Neural cell (in vitro differentiated cells): ENCODE results near the gene GJD2. TPM values are rescaled to one million over a fixed set of nuclear protein-coding genes. Genes with fewer than 3 reads are reported as not detected.

ENCODE experiments used
- H2AFZ ChIP-seq: fragments of 200-600, 300-800 bp; sonication (generic), shearing (Covaris generic); 2 replicates; pipeline ENCODE4 v1.6.0; 2014; ENCODE audit warnings: low read depth, mild to moderate bottlenecking, antibody characterized with exemption, low read length, moderate library complexity
- H3F3A ChIP-seq: fragments of 200-600 bp; shearing (Covaris generic); 2 replicates; pipeline ENCODE4 v1.6.1; 2016; ENCODE audit warnings: mild to moderate bottlenecking, moderate library complexity, mixed read lengths, antibody characterized with exemption, low read length; ENCODE audit not compliant: insufficient read depth, poor library complexity, severe bottlenecking
- H3K27ac ChIP-seq: fragments of 200-600, 300-800 bp; sonication (generic), shearing (Covaris generic); 2 replicates; pipeline ENCODE4 v1.5.1; 2014; ENCODE audit warnings: mild to moderate bottlenecking, low read length, moderate library complexity
- H3K27me3 ChIP-seq: fragments of 300-800, 200-600 bp; sonication (generic), shearing (Covaris generic); 2 replicates; pipeline ENCODE4 v1.6.0; 2014; ENCODE audit warnings: mild to moderate bottlenecking, low read depth, low read length, moderate library complexity; ENCODE audit not compliant: insufficient read depth
- H3K36me3 ChIP-seq: fragments of 300-800, 200-600 bp; sonication (generic), shearing (Covaris generic); 2 replicates; pipeline ENCODE4 v1.5.1; 2014; ENCODE audit warnings: mild to moderate bottlenecking, antibody characterized with exemption, low read length, moderate library complexity; ENCODE audit not compliant: insufficient read depth
- H3K4me2 ChIP-seq: fragments of 300-800, 200-600 bp; sonication (generic), shearing (Covaris generic); 2 replicates; pipeline ENCODE4 v1.6.0; 2014; ENCODE audit warnings: mild to moderate bottlenecking, low read length
- H3K4me3 ChIP-seq: fragments of 300-800, 200-600 bp; sonication (generic), shearing (Covaris generic); 2 replicates; pipeline ENCODE4 v1.5.1; 2014; ENCODE audit warnings: mild to moderate bottlenecking, low read length, moderate library complexity
- H3K79me2 ChIP-seq: fragments of 200-600 bp; shearing (Covaris generic); replicated peaks from 2 replicates; pipeline ENCODE4 v1.6.0; 2014; ENCODE audit warnings: mild to moderate bottlenecking, low read length, moderate library complexity; ENCODE audit not compliant: insufficient read depth
- H3K9ac ChIP-seq: fragments of 300-800, 200-600 bp; sonication (generic), shearing (Covaris generic); 2 replicates; pipeline ENCODE4 v1.6.1; 2016; ENCODE audit warnings: mild to moderate bottlenecking, low read length, mixed read lengths
- H3K9me2 ChIP-seq: fragments of 200-600 bp; shearing (Covaris generic); 2 replicates; pipeline ENCODE4 v1.6.1; 2016; ENCODE audit warnings: mild to moderate bottlenecking, low read length, mixed read lengths; ENCODE audit not compliant: insufficient read depth
- H3K9me3 ChIP-seq: fragments of 200-600, 300-800 bp; sonication (generic), shearing (Covaris generic); 2 replicates; pipeline ENCODE4 v1.6.1; 2016; ENCODE audit warnings: mild to moderate bottlenecking, mixed run types, low read length, moderate library complexity, mixed read lengths
- H4K20me1 ChIP-seq: fragments of 200-600 bp; shearing (Covaris generic); 2 replicates; pipeline ENCODE4 v1.6.1; 2016; ENCODE audit warnings: mild to moderate bottlenecking, mixed run types; ENCODE audit not compliant: insufficient read depth
- CTCF ChIP-seq: fragments of 450-650 bp; IDR thresholded peaks from 2 replicates; pipeline ENCODE4 v1.5.1; 2014; ENCODE audit warnings: antibody characterized with exemption, mild to moderate bottlenecking, moderate library complexity; ENCODE audit not compliant: poor library complexity, severe bottlenecking
- EP300 ChIP-seq: fragments of 450-650 bp; conservative IDR thresholded peaks from 2 replicates; pipeline ENCODE4 v1.6.1; 2014; ENCODE audit warnings: antibody characterized with exemption, mild to moderate bottlenecking, moderate library complexity; ENCODE audit not compliant: poor library complexity, severe bottlenecking
- EZH2 ChIP-seq: fragments of 200-600, 300-800 bp; shearing (Covaris generic), sonication (generic); IDR thresholded peaks from 2 replicates; pipeline ENCODE4 v1.6.1; 2014; ENCODE audit warnings: antibody characterized with exemption, low read length, borderline replicate concordance, mild to moderate bottlenecking; ENCODE audit not compliant: insufficient read depth, poor library complexity, severe bottlenecking
- MXI1 ChIP-seq: fragments of 450-650 bp; conservative IDR thresholded peaks from 2 replicates; pipeline ENCODE4 v1.6.1; 2014; ENCODE audit warnings: antibody characterized with exemption, mild to moderate bottlenecking; ENCODE audit not compliant: poor library complexity, severe bottlenecking
- POLR2AphosphoS5 ChIP-seq: IDR thresholded peaks from 2 replicates; pipeline ENCODE4 v1.6.1; 2012
- RAD21 ChIP-seq: fragments of 450-650 bp; conservative IDR thresholded peaks from 2 replicates; pipeline ENCODE4 v1.6.1; 2014; ENCODE audit warnings: antibody characterized with exemption, mild to moderate bottlenecking, moderate library complexity
- REST ChIP-seq: IDR thresholded peaks from 2 replicates; pipeline ENCODE4 v1.6.1; 2012; ENCODE audit warnings: borderline replicate concordance
- SMC3 ChIP-seq: fragments of 450-650 bp; conservative IDR thresholded peaks from 2 replicates; pipeline ENCODE4 v1.6.1; 2014; ENCODE audit warnings: antibody characterized with exemption, mild to moderate bottlenecking, moderate library complexity; ENCODE audit not compliant: poor library complexity
- TAF1 ChIP-seq: IDR thresholded peaks from 2 replicates; pipeline ENCODE4 v1.6.1; 2012; ENCODE audit warnings: low read depth
- polyA plus RNA-seq: library from polyadenylated mRNA; depleted of rRNA; stranded (reverse); fragments of >200 nt; gene quantifications from 2 replicates; pipeline ENCODE4 v1.2.3, GENCODE V29; 2014

Gene GJD2
- polyA plus RNA-seq, 1 donor from 2014 or later = 4.6 TPM

GRCh38 chr15:34773013-34773412 lies 18.2 kb upstream of the GJD2 start:
- Histone ChIP-seq H3K4me3 (no peak overlapping the region), H2AFZ (no peak overlapping the region), H3K9ac (no peak overlapping the region), H3K4me2 (no peak overlapping the region), H3K9me3 (no peaks in the 10 kb centered on the region), H3K36me3 (no peaks in the 10 kb centered on the region), H3K79me2 (no peaks in the 10 kb centered on the region), H3K27ac (no peak overlapping the region), H3F3A (no peaks in the 10 kb centered on the region), H3K9me2 (no peaks in the 10 kb centered on the region), H4K20me1 (no peaks in the 10 kb centered on the region), H3K27me3 (no peaks in the 10 kb centered on the region)
- TF ChIP-seq CTCF = no peak

GRCh38 chr15:34772312-34772711 lies 17.5 kb upstream of the GJD2 start:
- H3K9ac ChIP-seq = no peak overlapping the region
- TF ChIP-seq EZH2 (no peak), RAD21 (no peak), CTCF (no peak), SMC3 (no peak), TAF1 (no peak), EP300 (no peak), MXI1 (no peak), POLR2AphosphoS5 (no peak), REST (no peak)

More at GRCh38 chr15:34772312-34772711, 17.5 kb upstream of the GJD2 start:
- H2AFZ ChIP-seq = no peak overlapping the region
- no peak overlapping the region for H3K4me2 ChIP-seq
- H4K20me1 ChIP-seq = no peaks in the 10 kb centered on the region
- no peaks in the 10 kb centered on the region for H3K9me2 ChIP-seq
- no peaks in the 10 kb centered on the region for H3K27me3 ChIP-seq
- no peak overlapping the region for H3K27ac ChIP-seq
- no peaks in the 10 kb centered on the region for H3F3A ChIP-seq
- no peaks in the 10 kb centered on the region for H3K9me3 ChIP-seq
- H3K79me2 ChIP-seq = no peaks in the 10 kb centered on the region
- no peak overlapping the region for H3K4me3 ChIP-seq
- H3K36me3 ChIP-seq = no peaks in the 10 kb centered on the region
